Retinal pigment epithelial cell (primary cell): ENCODE results near the gene SMARCAD1.

ENCODE experiments used
- DNase-seq: peaks from one replicate; pipeline ENCODE4 v3.0.0-alpha.2; 2010; ENCODE audit warnings: low read depth
- H3K4me3 ChIP-seq: 2 replicates; pipeline ENCODE4 v1.5.1; 2011; ENCODE audit warnings: mild to moderate bottlenecking, low read length, control low read depth, moderate library complexity
- CTCF ChIP-seq: conservative IDR thresholded peaks from 2 replicates; pipeline ENCODE4 v1.5.1; 2011; ENCODE audit warnings: low read depth, low read length, control low read depth, inconsistent platforms

Gene SMARCAD1

DNA sequence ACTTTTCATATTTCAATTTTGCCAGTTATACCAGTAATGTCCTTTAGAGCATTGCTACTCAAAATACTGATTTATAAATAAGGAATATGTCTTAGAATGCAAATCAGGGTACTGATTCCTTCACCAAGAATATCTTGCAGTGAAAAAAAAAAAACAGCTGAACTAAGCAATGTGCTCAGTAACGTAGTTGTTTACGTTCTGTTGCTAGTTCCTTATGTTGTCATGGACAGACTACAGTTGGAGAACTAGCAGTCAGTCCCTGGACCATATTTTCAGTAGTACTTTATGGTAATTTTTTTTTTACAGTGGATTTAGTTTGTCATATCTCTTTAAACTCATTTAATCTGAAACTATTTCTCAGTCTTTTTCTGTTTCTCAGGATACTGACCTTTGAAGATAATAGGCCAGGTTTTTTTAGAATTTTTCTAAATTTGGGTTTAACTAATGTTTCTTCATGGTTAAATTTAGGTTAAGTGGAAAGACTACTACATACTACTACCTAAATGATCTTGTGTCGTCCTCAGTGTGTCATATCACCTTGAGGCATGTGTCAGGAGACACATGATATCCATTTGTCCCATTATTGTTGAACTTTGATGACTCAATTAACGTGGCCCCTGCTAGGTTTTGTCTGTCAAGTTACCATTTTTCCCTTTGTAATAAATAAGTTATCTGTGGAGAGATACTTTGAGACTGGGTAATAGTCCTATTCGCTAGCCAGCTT, 21.0 kb downstream of the SMARCAD1 start:
- DNase-seq = no peak
- TF ChIP-seq CTCF = no peak
- H3K4me3 ChIP-seq = no peak overlapping the region

DNA sequence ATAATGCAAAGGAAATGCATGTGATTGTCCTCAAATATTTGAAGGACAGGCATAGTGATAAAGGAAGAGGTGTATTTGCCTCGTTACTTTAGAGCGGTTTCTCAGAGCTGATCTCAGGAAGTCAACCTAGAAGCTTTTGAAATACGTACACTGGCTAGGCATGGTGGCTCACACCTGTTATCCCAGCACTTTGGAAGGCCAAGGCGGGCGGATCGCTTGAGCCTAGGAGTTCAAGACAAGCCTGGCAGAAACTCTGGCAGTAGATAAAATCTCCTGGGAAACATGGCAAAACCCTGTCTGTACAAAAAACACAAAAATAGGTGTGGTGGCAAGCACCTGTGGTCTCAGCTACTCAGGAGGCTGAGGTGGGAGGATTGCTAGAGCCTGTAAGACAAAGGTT, 24.9 kb downstream of the SMARCAD1 start:
- no peak for TF ChIP-seq CTCF
- DNase-seq = no peak
- H3K4me3 ChIP-seq = no peak overlapping the region

- H3K4me3 ChIP-seq = no peak overlapping the region
- no peak for TF ChIP-seq CTCF
- DNase-seq = no peak
Measured at GRCh38 chr4:94235825-94236224, 28.2 kb downstream of the SMARCAD1 start.

DNA sequence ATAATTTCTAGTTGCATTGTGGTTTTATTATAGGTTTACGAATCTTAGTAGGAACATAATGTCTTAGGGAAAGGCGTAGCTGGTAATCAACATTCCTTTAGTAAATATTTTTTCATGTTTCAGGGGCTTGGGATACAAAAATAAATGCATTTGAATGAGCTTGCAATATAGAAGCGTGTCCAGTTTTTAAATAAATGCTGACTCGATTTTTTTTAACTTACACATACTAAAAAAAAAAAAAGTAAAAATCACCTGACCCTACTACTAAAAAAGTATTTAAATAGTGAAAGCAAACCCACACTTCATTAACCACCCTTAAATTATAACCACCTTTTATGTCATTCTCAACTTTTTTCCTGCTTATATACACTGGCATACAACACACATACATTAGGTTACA, 29.6 kb downstream of the SMARCAD1 start:
- no peak for DNase-seq
- no peak for TF ChIP-seq CTCF
- H3K4me3 ChIP-seq = no peak overlapping the region

DNA sequence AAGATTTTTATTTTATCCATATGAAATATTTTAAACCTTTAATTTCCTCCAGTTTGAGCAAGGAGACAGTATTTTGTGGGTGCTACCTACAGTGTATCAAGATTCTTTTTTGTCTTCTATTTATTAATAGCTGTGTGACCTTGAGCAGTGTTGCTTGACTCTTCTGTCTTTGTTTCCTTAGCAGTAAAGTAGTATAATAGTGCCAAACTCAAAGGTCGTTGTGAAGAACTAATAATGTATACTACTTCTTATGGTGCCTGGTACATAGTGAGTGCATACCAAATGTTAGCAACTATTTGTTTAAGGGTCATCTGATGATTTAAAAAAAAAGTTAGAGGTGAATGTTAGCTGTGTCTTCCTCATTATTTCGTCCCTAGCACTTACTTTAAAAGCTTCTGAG, 30.5 kb downstream of the SMARCAD1 start:
- no peak for DNase-seq
- H3K4me3 ChIP-seq = no peak overlapping the region
- no peak for TF ChIP-seq CTCF

DNA sequence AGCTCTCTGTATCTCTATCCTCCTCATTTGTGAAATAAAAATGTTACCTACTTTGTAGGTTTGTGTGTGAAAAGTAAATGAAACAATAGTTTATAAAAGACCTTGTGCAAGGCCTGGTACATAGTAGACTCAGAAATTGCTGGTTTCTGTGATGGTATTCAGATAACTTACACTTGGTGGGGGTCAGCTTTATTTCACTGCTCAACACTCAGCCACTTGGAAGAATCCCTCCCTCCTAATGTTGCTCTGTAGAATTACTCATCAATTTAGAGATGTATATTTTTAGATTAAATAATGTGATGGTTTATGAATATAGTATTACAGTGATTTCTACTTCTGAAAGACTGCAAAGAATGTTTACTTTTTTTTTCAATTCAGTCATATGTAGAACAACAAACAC, 32.7 kb downstream of the SMARCAD1 start:
- TF ChIP-seq CTCF = no peak
- H3K4me3 ChIP-seq = no peak overlapping the region

GRCh38 chr4:94244087-94244828, 36.6 kb downstream of the SMARCAD1 start:
- no peak for TF ChIP-seq CTCF
- no peak overlapping the region for H3K4me3 ChIP-seq
- no peak for DNase-seq

More for the DNA sequence above, 32.7 kb downstream of the SMARCAD1 start:
- DNase-seq = no peak
